HCT116 (cell line): ENCODE data around the gene PCMT1. TPM values are rescaled to one million over a fixed set of nuclear protein-coding genes. Genes with fewer than 3 reads are reported as not detected.

Experiments
- ATAC-seq: fragments of 200-7000 bp; cut with Tn5 transposase; 2 replicates; pipeline ENCODE4 v1.9.1; 2020; ENCODE audit warnings: mild to moderate bottlenecking, moderate library complexity
- BruUV-seq: library from RNA; stranded (reverse); fragments of 400-500 nt; replicated peaks from 2 replicates; lab custom pipeline; 2021; lab: Mats Ljungman, UMichigan
- CTCF ChIA-PET: fragments of 300-600 bp; sonication (Branson Sonifier 250); formaldehyde crosslinking; loops from one replicate; lab custom pipeline; 2021; ENCODE audit warnings: antibody characterized with exemption; lab: Charles Lee
- POLR2A ChIA-PET: fragments of 300-600, 350-600 bp; sonication (Branson Sonifier 250); formaldehyde crosslinking; loops from one replicate; lab custom pipeline; 2021; ENCODE audit warnings: antibody characterized with exemption; lab: Charles Lee
- RAD21 ChIA-PET, 2 experiments: fragments of 300-600 bp; sonication (Branson Sonifier 250); formaldehyde crosslinking; loops; one replicate each; lab custom pipeline; 2023; ENCODE audit warnings: low total read pairs in 2 of 2; ENCODE audit not compliant: uncharacterized antibody in 2 of 2, unreplicated experiment in 2 of 2, low non-redundant PET in 1 of 2; lab: Charles Lee
- DNase-seq: peaks from one replicate; pipeline ENCODE4 v3.0.0-alpha.2; 2010; ENCODE audit warnings: low read depth, low spot score
- H2AFZ ChIP-seq: fragments of 200-600 bp; shearing (Covaris generic), sonication (generic); 2 replicates; pipeline ENCODE4 v1.6.1; 2017; ENCODE audit warnings: low read depth, mixed run types, mixed read lengths, antibody characterized with exemption, low read length; ENCODE audit not compliant: poor library complexity, severe bottlenecking
- H3K27ac ChIP-seq: 2 replicates; pipeline ENCODE4 v1.5.1; 2012; ENCODE audit warnings: low read depth, low read length
- H3K27me3 ChIP-seq: fragments of 200-600 bp; sonication (generic); 2 replicates; pipeline ENCODE4 v1.6.1; 2016; ENCODE audit warnings: mixed run types, low read length, mixed read lengths; ENCODE audit not compliant: insufficient read depth
- H3K36me3 ChIP-seq, 2 experiments: fragments of 200-500 bp in 1 of 2; fragments of 200-600 bp in 1 of 2; sonication (Bioruptor generic) in 1 of 2; sonication (generic) in 1 of 2; 2 replicates each; pipeline versions ENCODE4 v1.5.1 to v1.6.1; 2014 to 2016; ENCODE audit warnings: low read length in 2 of 2, inconsistent platforms in 1 of 2, mixed read lengths in 1 of 2, mixed run types in 1 of 2; ENCODE audit not compliant: insufficient read depth in 2 of 2, control insufficient read depth in 1 of 2
- H3K4me1 ChIP-seq, 2 experiments: fragments of 200-600 bp in 1 of 2; sonication (generic) in 1 of 2; 2 replicates each; pipeline versions ENCODE4 v1.5.1 to v1.6.1; 2012 to 2017; ENCODE audit warnings: low read length in 2 of 2, inconsistent platforms in 1 of 2, mild to moderate bottlenecking in 1 of 2, mixed read lengths in 1 of 2, mixed run types in 1 of 2, moderate library complexity in 1 of 2; ENCODE audit not compliant: insufficient read depth in 2 of 2, control insufficient read depth in 1 of 2
- H3K4me2 ChIP-seq: fragments of 200-600 bp; sonication (generic); 2 replicates; pipeline ENCODE4 v1.6.1; 2017; ENCODE audit warnings: mixed run types, low read length, mixed read lengths
- H3K4me3 ChIP-seq, 2 experiments: fragments of 200-600 bp in 1 of 2; sonication (generic) in 1 of 2; replicated peaks in 1 of 2; 2 replicates each; pipeline ENCODE4 v1.5.1; 2011 to 2016; ENCODE audit warnings: low read length in 2 of 2, control low read depth in 1 of 2, low read depth in 1 of 2, mild to moderate bottlenecking in 1 of 2, mixed read lengths in 1 of 2, mixed run types in 1 of 2
- H3K79me2 ChIP-seq: fragments of 200-600 bp; sonication (generic); 2 replicates; pipeline ENCODE4 v1.6.1; 2017; ENCODE audit warnings: mild to moderate bottlenecking, mixed run types, low read length, moderate library complexity, mixed read lengths; ENCODE audit not compliant: insufficient read depth
- H3K9ac ChIP-seq: fragments of 200-600 bp; sonication (generic); 2 replicates; pipeline ENCODE4 v1.6.1; 2016; ENCODE audit warnings: low read length, mixed read lengths
- H3K9me2 ChIP-seq: fragments of 200-600 bp; sonication (generic), shearing (Covaris generic); 2 replicates; pipeline ENCODE4 v1.6.1; 2017; ENCODE audit warnings: mixed run types, mild to moderate bottlenecking, moderate library complexity; ENCODE audit not compliant: insufficient read depth
- H3K9me3 ChIP-seq, 2 experiments: fragments of 200-500 bp in 1 of 2; fragments of 200-600 bp in 1 of 2; sonication (Bioruptor generic) in 1 of 2; sonication (generic) in 1 of 2; 2 replicates each; pipeline ENCODE4 v1.6.1; 2014 to 2017; ENCODE audit warnings: low read length in 2 of 2, mixed read lengths in 2 of 2, inconsistent platforms in 1 of 2, low read depth in 1 of 2, mild to moderate bottlenecking in 1 of 2, mixed run types in 1 of 2, moderate library complexity in 1 of 2; ENCODE audit not compliant: control insufficient read depth in 1 of 2, insufficient read depth in 1 of 2
- H4K20me1 ChIP-seq: fragments of 200-600 bp; sonication (generic), shearing (Covaris generic); 2 replicates; pipeline ENCODE4 v1.6.1; 2017; ENCODE audit warnings: mixed run types, mild to moderate bottlenecking, moderate library complexity; ENCODE audit not compliant: insufficient read depth
- ATF3 ChIP-seq: IDR thresholded peaks from 2 replicates; pipeline ENCODE4 v1.6.1; 2012
- CBX3 ChIP-seq: IDR thresholded peaks from 2 replicates; pipeline ENCODE4 v1.6.1; 2012; ENCODE audit warnings: low read depth
- CEBPB ChIP-seq: IDR thresholded peaks from 2 replicates; pipeline ENCODE4 v1.6.1; 2012; ENCODE audit warnings: low read depth
- EGR1 ChIP-seq: IDR thresholded peaks from 2 replicates; pipeline ENCODE4 v1.6.1; 2012; ENCODE audit warnings: low read depth
- ELF1 ChIP-seq: IDR thresholded peaks from 2 replicates; pipeline ENCODE4 v1.6.1; 2012; ENCODE audit warnings: low read depth, borderline replicate concordance
- EZH2 ChIP-seq: fragments of 200-600 bp; sonication (generic); IDR thresholded peaks from 2 replicates; pipeline ENCODE4 v1.6.1; 2017; ENCODE audit warnings: antibody characterized with exemption, mixed run types
- EZH2phosphoT487 ChIP-seq: fragments of 200-600 bp; IDR thresholded peaks from 2 replicates; pipeline ENCODE4 v1.6.1; 2018; ENCODE audit warnings: antibody characterized with exemption, borderline replicate concordance
- FOSL1 ChIP-seq: IDR thresholded peaks from 2 replicates; pipeline ENCODE4 v1.6.1; 2012; ENCODE audit warnings: low read depth
- POLR2A ChIP-seq: IDR thresholded peaks from 2 replicates; pipeline ENCODE4 v1.7.0; 2011; ENCODE audit warnings: borderline replicate concordance; ENCODE audit not compliant: insufficient read depth, insufficient read length; ENCODE audit errors: extremely low read depth
- POLR2AphosphoS5 ChIP-seq: IDR thresholded peaks from 2 replicates; pipeline ENCODE4 v1.6.1; 2011; ENCODE audit warnings: mild to moderate bottlenecking, low read depth, low read length, moderate library complexity
- RAD21 ChIP-seq: IDR thresholded peaks from 2 replicates; pipeline ENCODE4 v1.6.1; 2012; ENCODE audit warnings: low read depth, mild to moderate bottlenecking
- SIN3A ChIP-seq: IDR thresholded peaks from 2 replicates; pipeline ENCODE4 v1.6.1; 2012; ENCODE audit warnings: low read depth
- SP1 ChIP-seq: IDR thresholded peaks from 2 replicates; pipeline ENCODE4 v1.6.1; 2012; ENCODE audit warnings: low read depth
- SRF ChIP-seq: IDR thresholded peaks from 2 replicates; pipeline ENCODE4 v1.6.1; 2012; ENCODE audit warnings: low read depth
- YY1 ChIP-seq: IDR thresholded peaks from 2 replicates; pipeline ENCODE4 v1.6.1; 2011; ENCODE audit warnings: low read length, low read depth, moderate library complexity, mild to moderate bottlenecking; ENCODE audit not compliant: insufficient replicate concordance; ENCODE audit errors: extremely low read depth
- ZFX ChIP-seq: fragments of 450-650 bp; IDR thresholded peaks from 2 replicates; pipeline ENCODE4 v1.6.1; 2017
- ZNF274 ChIP-seq: fragments of 200-500 bp; sonication (Bioruptor generic); IDR thresholded peaks from 2 replicates; pipeline ENCODE4 v1.6.1; 2014; ENCODE audit warnings: mild to moderate bottlenecking, low read depth, low read length, inconsistent platforms
- intact Hi-C: fragments of 100-400 bp; cut with micrococcal nuclease; formaldehyde crosslinking; loops from 2 replicates; pipeline ENCODE4 v1.10.0; 2022
- total RNA-seq: library from RNA; stranded (reverse); gene quantifications from one replicate; pipeline ENCODE4 v1.2.1, GENCODE V29; 2021; ENCODE audit not compliant: unreplicated experiment
- TF ChIP-seq, protein P1 (sequence below), 3 experiments: fragments of 200-600 bp in 1 of 3; sonication (generic) in 1 of 3; IDR thresholded peaks in 2 of 3; conservative IDR thresholded peaks in 1 of 3; 2 replicates each; pipeline ENCODE4 v1.5.1; 2012 to 2017; ENCODE audit warnings: low read depth in 2 of 3, low read length in 2 of 3, antibody characterized with exemption in 1 of 3, borderline replicate concordance in 1 of 3, control low read depth in 1 of 3, mild to moderate bottlenecking in 1 of 3, mixed read lengths in 1 of 3, mixed run types in 1 of 3, moderate library complexity in 1 of 3; ENCODE audit not compliant: insufficient read depth in 1 of 3
- TF ChIP-seq, protein P2 (sequence below): IDR thresholded peaks from 2 replicates; pipeline ENCODE4 v1.6.1; 2012
- TF ChIP-seq, protein P3 (sequence below): IDR thresholded peaks from 2 replicates; pipeline ENCODE4 v1.6.1; 2012; ENCODE audit warnings: low read depth
- TF ChIP-seq, protein P4 (sequence below): IDR thresholded peaks from 2 replicates; pipeline ENCODE4 v1.6.1; 2011; ENCODE audit warnings: mild to moderate bottlenecking, low read length, moderate library complexity; ENCODE audit not compliant: insufficient replicate concordance; ENCODE audit errors: extremely low read depth

PCMT1 gene
- total RNA-seq, 1 experiment from 2014 or later, result 86.9 TPM

GRCh38 chr6:149846321-149846720 lies 96.8 kb downstream of the PCMT1 start:
- no peak for DNase-seq
- H4K20me1 ChIP-seq, result no peaks in the 10 kb centered on the region
- peak overlapping the region; percentile 44 for H3K27ac ChIP-seq
- ChIA-PET POLR2A (interaction anchor here (0.8 kb wide), 1 partner anchor 14 kb away, joined by 3 read pairs; no protein-coding TSS in a partner anchor), RAD21 (no interaction called here), CTCF (interaction anchor here (3.0 kb wide), 1 partner anchor 11 kb away, joined by 13 read pairs; no protein-coding TSS in a partner anchor)
- H3K9ac ChIP-seq, result peak overlapping the region; percentile 39
- peak overlapping the region; percentile 75 for H3K4me2 ChIP-seq
- no TSS peak for BruUV-seq
- H3K27me3 ChIP-seq, result no peaks in the 10 kb centered on the region
- no peaks in the 10 kb centered on the region for H3K36me3 ChIP-seq
- H2AFZ ChIP-seq, result no peak overlapping the region
- intact Hi-C loops, result loop anchor here (10.0 kb wide), 1 partner anchor 968 kb away; no protein-coding TSS in a partner anchor
- 0 out of 4 replicates have a peak overlapping the region, but pooled peaks of 1 of the 2 experiments have one; percentile 20 for H3K4me3 ChIP-seq
- no peaks in the 10 kb centered on the region for H3K79me2 ChIP-seq
- H3K9me2 ChIP-seq, result no peaks in the 10 kb centered on the region
- H3K4me1 ChIP-seq, result peaks cover 39 to 51% of the 10 kb centered on the region in 2 experiments
- peak; percentile 51 for ATAC-seq
- no peaks in the 10 kb centered on the region for H3K9me3 ChIP-seq
- TF ChIP-seq POLR2A (no peak), SP1 (peak; percentile 36; the same call in 1 of the 2 replicates), ELF1 (no peak), ATF3 (no peak), CBX3 (no peak), POLR2AphosphoS5 (no peak), EGR1 (peak; percentile 84), EZH2phosphoT487 (no peak), ZNF274 (no peak), YY1 (no peak), CEBPB (no peak), FOSL1 (0 out of 2 replicates have a peak, but pooled peaks have one; percentile 35), EZH2 (no peak), RAD21 (no peak), SIN3A (peak; percentile 34), SRF (no peak), ZFX (no peak)
- TF ChIP-seq, protein P1, sequence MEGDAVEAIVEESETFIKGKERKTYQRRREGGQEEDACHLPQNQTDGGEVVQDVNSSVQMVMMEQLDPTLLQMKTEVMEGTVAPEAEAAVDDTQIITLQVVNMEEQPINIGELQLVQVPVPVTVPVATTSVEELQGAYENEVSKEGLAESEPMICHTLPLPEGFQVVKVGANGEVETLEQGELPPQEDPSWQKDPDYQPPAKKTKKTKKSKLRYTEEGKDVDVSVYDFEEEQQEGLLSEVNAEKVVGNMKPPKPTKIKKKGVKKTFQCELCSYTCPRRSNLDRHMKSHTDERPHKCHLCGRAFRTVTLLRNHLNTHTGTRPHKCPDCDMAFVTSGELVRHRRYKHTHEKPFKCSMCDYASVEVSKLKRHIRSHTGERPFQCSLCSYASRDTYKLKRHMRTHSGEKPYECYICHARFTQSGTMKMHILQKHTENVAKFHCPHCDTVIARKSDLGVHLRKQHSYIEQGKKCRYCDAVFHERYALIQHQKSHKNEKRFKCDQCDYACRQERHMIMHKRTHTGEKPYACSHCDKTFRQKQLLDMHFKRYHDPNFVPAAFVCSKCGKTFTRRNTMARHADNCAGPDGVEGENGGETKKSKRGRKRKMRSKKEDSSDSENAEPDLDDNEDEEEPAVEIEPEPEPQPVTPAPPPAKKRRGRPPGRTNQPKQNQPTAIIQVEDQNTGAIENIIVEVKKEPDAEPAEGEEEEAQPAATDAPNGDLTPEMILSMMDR (IDR thresholded peaks at IDR 0.05 in 2 of 3, conservative IDR thresholded peaks at IDR 0.05 in 1 of 3; ENCODE audit: borderline replicate concordance in 1 of 3, insufficient read depth in 1 of 3, low read depth in 2 of 3, low read length in 2 of 3), result no peak
- TF ChIP-seq, protein P2, sequence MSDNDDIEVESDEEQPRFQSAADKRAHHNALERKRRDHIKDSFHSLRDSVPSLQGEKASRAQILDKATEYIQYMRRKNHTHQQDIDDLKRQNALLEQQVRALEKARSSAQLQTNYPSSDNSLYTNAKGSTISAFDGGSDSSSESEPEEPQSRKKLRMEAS, result no peak
- TF ChIP-seq, protein P3, sequence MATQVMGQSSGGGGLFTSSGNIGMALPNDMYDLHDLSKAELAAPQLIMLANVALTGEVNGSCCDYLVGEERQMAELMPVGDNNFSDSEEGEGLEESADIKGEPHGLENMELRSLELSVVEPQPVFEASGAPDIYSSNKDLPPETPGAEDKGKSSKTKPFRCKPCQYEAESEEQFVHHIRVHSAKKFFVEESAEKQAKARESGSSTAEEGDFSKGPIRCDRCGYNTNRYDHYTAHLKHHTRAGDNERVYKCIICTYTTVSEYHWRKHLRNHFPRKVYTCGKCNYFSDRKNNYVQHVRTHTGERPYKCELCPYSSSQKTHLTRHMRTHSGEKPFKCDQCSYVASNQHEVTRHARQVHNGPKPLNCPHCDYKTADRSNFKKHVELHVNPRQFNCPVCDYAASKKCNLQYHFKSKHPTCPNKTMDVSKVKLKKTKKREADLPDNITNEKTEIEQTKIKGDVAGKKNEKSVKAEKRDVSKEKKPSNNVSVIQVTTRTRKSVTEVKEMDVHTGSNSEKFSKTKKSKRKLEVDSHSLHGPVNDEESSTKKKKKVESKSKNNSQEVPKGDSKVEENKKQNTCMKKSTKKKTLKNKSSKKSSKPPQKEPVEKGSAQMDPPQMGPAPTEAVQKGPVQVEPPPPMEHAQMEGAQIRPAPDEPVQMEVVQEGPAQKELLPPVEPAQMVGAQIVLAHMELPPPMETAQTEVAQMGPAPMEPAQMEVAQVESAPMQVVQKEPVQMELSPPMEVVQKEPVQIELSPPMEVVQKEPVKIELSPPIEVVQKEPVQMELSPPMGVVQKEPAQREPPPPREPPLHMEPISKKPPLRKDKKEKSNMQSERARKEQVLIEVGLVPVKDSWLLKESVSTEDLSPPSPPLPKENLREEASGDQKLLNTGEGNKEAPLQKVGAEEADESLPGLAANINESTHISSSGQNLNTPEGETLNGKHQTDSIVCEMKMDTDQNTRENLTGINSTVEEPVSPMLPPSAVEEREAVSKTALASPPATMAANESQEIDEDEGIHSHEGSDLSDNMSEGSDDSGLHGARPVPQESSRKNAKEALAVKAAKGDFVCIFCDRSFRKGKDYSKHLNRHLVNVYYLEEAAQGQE, result no peak
- TF ChIP-seq, protein P4, sequence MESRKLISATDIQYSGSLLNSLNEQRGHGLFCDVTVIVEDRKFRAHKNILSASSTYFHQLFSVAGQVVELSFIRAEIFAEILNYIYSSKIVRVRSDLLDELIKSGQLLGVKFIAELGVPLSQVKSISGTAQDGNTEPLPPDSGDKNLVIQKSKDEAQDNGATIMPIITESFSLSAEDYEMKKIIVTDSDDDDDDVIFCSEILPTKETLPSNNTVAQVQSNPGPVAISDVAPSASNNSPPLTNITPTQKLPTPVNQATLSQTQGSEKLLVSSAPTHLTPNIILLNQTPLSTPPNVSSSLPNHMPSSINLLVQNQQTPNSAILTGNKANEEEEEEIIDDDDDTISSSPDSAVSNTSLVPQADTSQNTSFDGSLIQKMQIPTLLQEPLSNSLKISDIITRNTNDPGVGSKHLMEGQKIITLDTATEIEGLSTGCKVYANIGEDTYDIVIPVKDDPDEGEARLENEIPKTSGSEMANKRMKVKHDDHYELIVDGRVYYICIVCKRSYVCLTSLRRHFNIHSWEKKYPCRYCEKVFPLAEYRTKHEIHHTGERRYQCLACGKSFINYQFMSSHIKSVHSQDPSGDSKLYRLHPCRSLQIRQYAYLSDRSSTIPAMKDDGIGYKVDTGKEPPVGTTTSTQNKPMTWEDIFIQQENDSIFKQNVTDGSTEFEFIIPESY, result peak; percentile 12
